Bronchial epithelial cell (primary cell): Measurements from ENCODE around the gene ADAMTS2. TPM values are rescaled to one million over a fixed set of nuclear protein-coding genes. Genes with fewer than 3 reads are reported as not detected.

Source experiments
- DNase-seq: peaks from one replicate; pipeline ENCODE4 v3.0.0-alpha.2; 2010; ENCODE audit warnings: low read depth
- FAIRE-seq: peaks from 2 replicates; lab custom pipeline; 2011; peaks lifted over from hg19 to GRCh38; lab: Jason Lieb, UNC
- H3K27me3 ChIP-seq: 2 replicates; pipeline ENCODE4 v1.5.1; 2011; ENCODE audit warnings: low read length; ENCODE audit not compliant: control insufficient read depth, insufficient read depth
- H3K36me3 ChIP-seq: 2 replicates; pipeline ENCODE4 v1.5.1; 2011; ENCODE audit warnings: low read length; ENCODE audit not compliant: control insufficient read depth, insufficient read depth
- H3K4me3 ChIP-seq: 2 replicates; pipeline ENCODE4 v1.5.1; 2011; ENCODE audit warnings: mild to moderate bottlenecking, low read depth, low read length, control low read depth
- total RNA-seq: library from RNA; depleted of rRNA; stranded (reverse); fragments of >200 nt; gene quantifications from 2 replicates; pipeline ENCODE4 v1.2.1, GENCODE V29; 2014
- TF ChIP-seq, protein P1 (sequence below): IDR thresholded peaks from 2 replicates; pipeline ENCODE4 v1.5.1; 2011; ENCODE audit warnings: mild to moderate bottlenecking, moderate library complexity, low read length, control low read depth, inconsistent platforms; ENCODE audit not compliant: insufficient read depth, severe bottlenecking

Gene ADAMTS2
- total RNA-seq, 1 donor from 2014 or later: 0.26 TPM

DNA sequence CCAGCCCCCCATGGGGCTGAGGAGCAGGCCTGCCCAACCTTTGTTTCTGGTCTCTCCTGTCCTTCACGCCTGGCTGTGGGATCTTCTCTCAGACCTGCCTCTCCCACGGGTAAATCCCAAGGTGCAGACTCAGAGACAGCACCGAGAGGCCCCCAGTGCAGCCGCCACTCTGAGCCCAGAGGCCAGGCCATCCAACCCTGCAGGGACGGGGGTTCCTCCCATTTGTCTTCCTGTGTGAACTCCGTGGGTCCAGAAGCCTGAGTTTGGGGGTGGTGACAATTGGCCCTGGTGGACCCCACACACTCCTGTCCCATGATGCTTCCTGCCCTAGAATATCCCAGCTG is 123.4 kb downstream of the ADAMTS2 start:
- DNase-seq: no peak
- no peak for FAIRE-seq
- H3K27me3 ChIP-seq: no peaks in the 10 kb centered on the region
- TF ChIP-seq, protein P1, sequence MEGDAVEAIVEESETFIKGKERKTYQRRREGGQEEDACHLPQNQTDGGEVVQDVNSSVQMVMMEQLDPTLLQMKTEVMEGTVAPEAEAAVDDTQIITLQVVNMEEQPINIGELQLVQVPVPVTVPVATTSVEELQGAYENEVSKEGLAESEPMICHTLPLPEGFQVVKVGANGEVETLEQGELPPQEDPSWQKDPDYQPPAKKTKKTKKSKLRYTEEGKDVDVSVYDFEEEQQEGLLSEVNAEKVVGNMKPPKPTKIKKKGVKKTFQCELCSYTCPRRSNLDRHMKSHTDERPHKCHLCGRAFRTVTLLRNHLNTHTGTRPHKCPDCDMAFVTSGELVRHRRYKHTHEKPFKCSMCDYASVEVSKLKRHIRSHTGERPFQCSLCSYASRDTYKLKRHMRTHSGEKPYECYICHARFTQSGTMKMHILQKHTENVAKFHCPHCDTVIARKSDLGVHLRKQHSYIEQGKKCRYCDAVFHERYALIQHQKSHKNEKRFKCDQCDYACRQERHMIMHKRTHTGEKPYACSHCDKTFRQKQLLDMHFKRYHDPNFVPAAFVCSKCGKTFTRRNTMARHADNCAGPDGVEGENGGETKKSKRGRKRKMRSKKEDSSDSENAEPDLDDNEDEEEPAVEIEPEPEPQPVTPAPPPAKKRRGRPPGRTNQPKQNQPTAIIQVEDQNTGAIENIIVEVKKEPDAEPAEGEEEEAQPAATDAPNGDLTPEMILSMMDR: no peak
- H3K4me3 ChIP-seq: no peak overlapping the region
- H3K36me3 ChIP-seq: no peaks in the 10 kb centered on the region

DNA sequence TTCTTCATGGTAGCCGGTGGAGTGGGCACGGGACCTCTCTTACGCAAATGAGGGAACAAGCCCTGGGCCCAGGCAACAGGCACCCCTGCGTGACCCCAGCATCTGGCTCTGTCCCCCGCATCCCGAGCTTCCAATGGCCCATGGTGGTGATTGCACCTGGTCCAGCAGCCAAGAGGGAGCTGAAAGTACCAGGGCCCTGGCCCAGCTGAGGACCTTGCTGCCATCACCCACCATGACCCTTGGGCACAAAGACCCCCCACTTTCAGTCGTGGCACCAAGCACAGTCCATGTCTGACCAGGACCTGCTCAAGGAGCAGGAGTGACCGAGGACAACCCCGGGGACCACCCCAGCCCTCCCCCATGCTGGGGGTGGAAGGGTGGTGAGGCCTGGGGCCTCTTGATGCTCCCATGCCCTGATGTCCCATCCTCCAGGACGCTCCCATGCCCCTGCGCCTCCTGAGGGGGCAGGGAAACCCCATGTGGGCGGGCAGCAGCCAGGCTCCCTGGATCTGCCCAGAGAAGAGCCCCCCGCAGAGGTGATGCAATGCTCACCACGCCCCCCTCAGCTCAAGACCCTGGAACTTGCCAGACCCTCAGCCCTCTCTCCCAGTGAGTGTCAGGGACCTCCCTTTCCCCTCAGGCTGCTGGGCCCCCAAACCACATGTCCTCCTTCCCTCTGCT is 123.9 kb downstream of the ADAMTS2 start:
- no peak for DNase-seq
- no peak overlapping the region for H3K4me3 ChIP-seq
- no peaks in the 10 kb centered on the region for H3K27me3 ChIP-seq
- TF ChIP-seq, protein P1: no peak
- no peaks in the 10 kb centered on the region for H3K36me3 ChIP-seq
- FAIRE-seq: no peak

DNA sequence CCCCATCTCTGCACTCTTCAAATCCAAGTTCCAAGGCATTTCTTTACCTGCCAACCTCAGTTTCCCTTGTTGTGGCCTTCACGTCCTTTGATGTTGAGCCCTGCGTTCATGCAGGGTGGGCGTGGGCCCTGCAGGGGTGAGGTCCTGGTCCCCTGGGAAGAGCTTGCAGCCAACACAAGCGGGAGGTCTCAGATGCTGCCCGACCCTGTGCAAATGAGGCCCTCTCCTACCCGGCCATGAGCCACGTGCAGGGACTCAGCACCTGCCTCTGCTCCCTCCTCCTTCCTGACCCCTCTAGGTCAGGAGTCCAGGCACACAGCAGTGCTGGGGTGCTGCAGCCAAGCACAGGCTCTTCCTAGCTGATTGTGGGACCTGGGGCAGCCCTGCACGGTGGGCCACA is 124.5 kb downstream of the ADAMTS2 start:
- no peaks in the 10 kb centered on the region for H3K36me3 ChIP-seq
- TF ChIP-seq, protein P1: no peak
- no peak for FAIRE-seq
- DNase-seq: no peak
- H3K27me3 ChIP-seq: no peaks in the 10 kb centered on the region
- no peak overlapping the region for H3K4me3 ChIP-seq

DNA sequence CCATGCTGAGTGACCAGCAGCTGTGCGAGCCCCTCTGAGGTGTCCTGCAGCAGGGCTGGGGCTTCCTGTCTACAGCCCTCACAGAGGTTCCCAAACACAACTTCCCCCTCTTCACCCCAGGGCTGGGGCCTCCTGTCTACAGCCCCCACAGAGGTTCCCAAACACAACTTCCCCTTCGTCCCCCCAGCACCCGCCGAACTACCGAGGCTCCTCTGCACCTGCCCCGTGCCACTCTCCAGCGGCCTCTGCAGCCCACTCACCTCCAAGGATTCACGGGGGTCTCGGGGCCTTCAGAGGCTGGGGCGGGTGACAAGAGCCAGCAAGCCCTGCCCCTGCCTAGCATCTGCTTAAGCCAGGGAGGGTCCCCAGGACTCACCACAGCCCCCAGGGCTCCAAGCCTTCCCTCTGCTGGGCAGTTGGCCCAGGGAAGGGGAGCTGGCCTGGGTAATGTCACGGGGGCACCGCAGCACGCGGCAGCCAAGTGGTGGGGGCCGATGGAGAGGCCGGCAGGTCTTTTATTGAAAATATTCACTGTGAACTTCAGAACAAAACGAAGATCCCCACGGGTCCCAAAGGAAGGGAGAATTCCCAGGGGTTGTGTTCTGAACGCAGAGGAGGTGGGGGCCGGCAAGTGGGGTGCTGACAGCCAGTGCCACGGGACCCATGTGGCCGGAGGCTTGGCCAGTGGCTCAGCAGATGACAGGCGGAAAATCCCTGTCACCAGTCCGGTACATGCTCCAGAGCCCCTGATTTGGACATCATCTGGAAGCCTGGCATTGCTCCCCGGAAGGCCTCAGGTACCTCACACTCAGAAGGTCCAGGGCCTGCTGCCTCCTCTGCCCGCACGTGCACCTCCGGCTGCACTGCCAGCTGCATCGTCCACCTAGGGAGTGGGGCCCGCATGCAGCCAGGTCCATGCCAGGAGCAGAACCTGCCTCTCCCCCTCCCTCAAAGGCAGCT is 125.3 kb downstream of the ADAMTS2 start:
- Histone ChIP-seq H3K4me3 (no peak overlapping the region), H3K36me3 (no peaks in the 10 kb centered on the region), H3K27me3 (no peaks in the 10 kb centered on the region)
- FAIRE-seq (no peak), DNase-seq (no peak)
- TF ChIP-seq, protein P1: no peak

DNA sequence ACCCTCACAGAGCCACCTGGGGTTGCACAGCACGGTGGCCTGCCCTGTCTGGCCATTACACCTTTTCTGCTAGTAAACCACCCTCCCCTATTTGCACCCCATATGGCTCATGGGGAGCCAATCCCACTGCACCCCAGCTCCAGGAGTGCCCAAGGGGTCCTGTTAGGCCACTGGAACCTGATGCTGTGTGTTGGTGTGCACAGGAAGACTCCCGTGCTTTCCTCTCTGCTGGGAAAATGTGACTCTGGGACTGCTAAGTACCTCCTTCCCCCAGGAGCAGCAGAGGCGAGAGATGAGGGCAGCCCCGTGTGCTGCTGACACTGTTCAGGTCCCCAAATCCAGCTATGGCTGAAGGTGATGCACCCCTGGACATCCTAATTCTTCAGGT is 126.3 kb downstream of the ADAMTS2 start:
- no peak for DNase-seq
- no peaks in the 10 kb centered on the region for H3K27me3 ChIP-seq
- TF ChIP-seq, protein P1: no peak
- H3K4me3 ChIP-seq: no peak overlapping the region
- no peak for FAIRE-seq
- H3K36me3 ChIP-seq: no peaks in the 10 kb centered on the region
